ENCODE data around the gene SCRN1. TPM values are rescaled to one million over a fixed set of nuclear protein-coding genes. Genes with fewer than 3 reads are reported as not detected.

The SCRN1 gene
- total and polyA plus RNA-seq, 2 of the 13 experiments (the other 11 are each of a cell fraction or from before 2014, with no cell fraction given) = 43.2 to 49.8 TPM

- DNase-seq (ENCODE audit: low spot score) (no peak), ATAC-seq (no peak), FAIRE-seq (no peak)
- no TSS peak for BruUV-seq (replicated peaks)
- H3K27ac ChIP-seq (ENCODE audit: extremely low read length, insufficient read depth, low read length) = no peak overlapping the region
- WGBS (ENCODE audit: low lambda C conversion rate) = 54% methylated on average over 16 of the region's 28 CpGs
- no peak overlapping the region for H3K4me3 ChIP-seq (replicated peaks in 1 of 3; ENCODE audit: insufficient read depth in 1 of 3, low read depth in 2 of 3, low read length in 3 of 3)
- H3K79me2 ChIP-seq (ENCODE audit: insufficient read depth, low read length) = no peaks in the 10 kb centered on the region
- no peaks in the 10 kb centered on the region for H4K20me1 ChIP-seq (ENCODE audit: insufficient read depth, low read length)
- H3K27me3 ChIP-seq (ENCODE audit: control insufficient read depth in 1 of 2, insufficient read depth in 2 of 2, low read length in 2 of 2) = peaks cover 0 to 21% of the 10 kb centered on the region in 2 experiments; a peak in 2 of 5 replicates
- no peak overlapping the region for H3K4me2 ChIP-seq (ENCODE audit: low read depth, low read length)
- H3K9ac ChIP-seq (ENCODE audit: insufficient read depth, low read depth, low read length) = no peak overlapping the region
- H3K9me3 ChIP-seq (ENCODE audit: low read length) = no peaks in the 10 kb centered on the region
- no peaks in the 10 kb centered on the region for H3K36me3 ChIP-seq (replicated peaks in 1 of 2; ENCODE audit: control insufficient read depth in 1 of 2, insufficient read depth in 2 of 2, low read length in 2 of 2)
- ChIA-PET CTCF (ENCODE audit: low intra/inter-chr PET ratio, low total read pairs) (no interaction called here), POLR2A (no interaction called here)
- intact Hi-C loops (cut with micrococcal nuclease; ENCODE audit: unreplicated experiment) (no loop called here), in situ Hi-C loops (cut with HindIII; ENCODE audit: extremely low pct_ligation_motif_present, low pct_unique_long_range_greater_than_20kb) (no loop called here)
- TF ChIP-seq AHDC1 (CRISPR knock-in tag; IDR thresholded peaks at IDR 0.05; ENCODE audit: borderline replicate concordance) = no peak
- TF ChIP-seq ZNF549 (CRISPR knock-in tag; IDR thresholded peaks at IDR 0.05) = no peak
- TF ChIP-seq TRIM22 (IDR thresholded peaks at IDR 0.05) = no peak
- TF ChIP-seq RBAK (CRISPR knock-in tag; IDR thresholded peaks at IDR 0.05) = no peak
- no peak for TF ChIP-seq HBP1 (CRISPR knock-in tag; IDR thresholded peaks at IDR 0.05; ENCODE audit: low read depth)
- TF ChIP-seq ZNF768 (CRISPR knock-in tag; IDR thresholded peaks at IDR 0.05) = peak; percentile 39; the same call in 1 of the 2 replicates
- H2AFZ ChIP-seq (ENCODE audit: low read length) = no peak overlapping the region
- H3K4me1 ChIP-seq (ENCODE audit: insufficient read depth, low read length) = no peaks in the 10 kb centered on the region
These were observed 105.0 kb downstream of the SCRN1 start for GRCh38 chr7:29884399-29885272.

Measured in HepG2 (cell line).